GM21786 (cell line): Measurements from ENCODE around the gene KRT78.

Experiments used
- ATAC-seq: cut with Tn5 transposase; IDR thresholded peaks from one replicate; pipeline ENCODE4 v1.9.1; 2021; ENCODE audit not compliant: unreplicated experiment

Gene KRT78

DNA sequence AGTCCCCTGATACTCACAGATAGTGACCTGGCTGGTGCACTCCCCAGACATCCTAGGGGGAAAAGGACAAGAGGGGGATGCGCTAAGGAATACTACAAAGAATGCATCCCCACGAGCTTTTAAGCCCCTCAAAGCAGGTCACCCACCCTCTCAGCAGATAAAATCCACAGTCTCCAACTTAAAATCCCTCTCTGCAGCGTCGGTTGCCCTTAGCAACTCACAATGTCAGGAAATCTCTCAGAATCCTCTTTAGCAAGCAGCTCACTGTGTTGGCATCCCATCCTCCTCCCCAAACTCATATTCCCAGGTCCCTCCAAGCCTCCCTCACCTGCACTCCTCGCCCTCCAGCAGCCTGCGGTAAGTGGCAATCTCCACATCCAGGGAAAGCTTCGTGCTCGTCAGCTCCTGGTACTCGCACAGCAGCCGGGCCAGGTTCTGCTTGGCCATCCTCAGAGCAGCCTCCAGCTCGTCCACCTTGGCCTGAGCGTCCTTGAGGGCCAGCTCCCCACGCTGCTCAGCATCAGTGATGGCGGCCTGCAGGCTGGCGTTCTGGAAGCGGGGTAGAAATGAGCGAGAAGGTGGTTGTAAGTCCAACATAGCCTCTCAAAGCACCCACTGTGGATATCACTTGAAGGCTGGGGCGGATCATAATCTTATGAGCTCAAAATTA is 9.2 kb downstream of the KRT78 start:
- ATAC-seq: no peak

- no peak for ATAC-seq
Measured at GRCh38 chr12:52838609-52839435, 10.0 kb downstream of the KRT78 start.

DNA sequence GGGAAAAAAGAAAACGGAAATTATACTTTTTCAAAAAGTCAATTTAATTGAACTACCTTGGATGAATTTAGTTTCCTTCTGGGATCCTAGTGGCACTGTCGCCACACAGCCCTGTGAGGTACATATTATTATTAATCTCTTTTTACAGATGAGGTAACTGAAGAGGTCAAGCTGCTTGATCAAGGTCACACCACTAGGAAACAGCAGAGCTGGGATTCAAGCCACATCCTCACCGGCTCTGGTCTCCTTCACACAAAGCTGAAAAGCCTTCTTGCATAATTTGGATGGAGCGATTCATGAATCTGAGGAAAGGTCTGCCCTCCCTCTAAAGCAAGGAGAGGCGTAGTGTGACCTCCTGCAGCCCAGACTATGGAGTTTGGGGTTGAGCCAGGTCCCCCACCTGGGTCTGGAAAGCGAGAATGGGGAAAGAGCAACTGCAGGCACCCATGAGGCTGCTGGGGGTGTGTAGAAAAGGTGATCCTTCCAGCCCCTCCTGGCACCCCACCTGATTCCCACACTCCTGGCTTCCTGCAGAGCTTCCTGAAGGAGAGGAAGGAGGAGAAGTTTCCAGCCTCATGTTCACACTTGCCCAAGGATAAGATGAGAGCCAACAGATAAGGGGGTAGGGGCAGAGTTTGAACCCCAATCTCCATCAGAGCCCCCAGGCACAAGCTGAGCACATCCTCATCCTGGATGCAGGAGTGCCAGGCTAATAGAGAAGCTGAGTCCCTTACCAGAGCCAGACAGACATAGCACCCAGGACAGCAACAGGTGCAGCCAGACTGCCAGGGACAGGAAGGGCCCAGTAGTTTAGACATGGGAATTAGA is 10.8 kb downstream of the KRT78 start:
- ATAC-seq: no peak

GRCh38 chr12:52837413-52837741 is 11.4 kb downstream of the KRT78 start:
- ATAC-seq: no peak

DNA sequence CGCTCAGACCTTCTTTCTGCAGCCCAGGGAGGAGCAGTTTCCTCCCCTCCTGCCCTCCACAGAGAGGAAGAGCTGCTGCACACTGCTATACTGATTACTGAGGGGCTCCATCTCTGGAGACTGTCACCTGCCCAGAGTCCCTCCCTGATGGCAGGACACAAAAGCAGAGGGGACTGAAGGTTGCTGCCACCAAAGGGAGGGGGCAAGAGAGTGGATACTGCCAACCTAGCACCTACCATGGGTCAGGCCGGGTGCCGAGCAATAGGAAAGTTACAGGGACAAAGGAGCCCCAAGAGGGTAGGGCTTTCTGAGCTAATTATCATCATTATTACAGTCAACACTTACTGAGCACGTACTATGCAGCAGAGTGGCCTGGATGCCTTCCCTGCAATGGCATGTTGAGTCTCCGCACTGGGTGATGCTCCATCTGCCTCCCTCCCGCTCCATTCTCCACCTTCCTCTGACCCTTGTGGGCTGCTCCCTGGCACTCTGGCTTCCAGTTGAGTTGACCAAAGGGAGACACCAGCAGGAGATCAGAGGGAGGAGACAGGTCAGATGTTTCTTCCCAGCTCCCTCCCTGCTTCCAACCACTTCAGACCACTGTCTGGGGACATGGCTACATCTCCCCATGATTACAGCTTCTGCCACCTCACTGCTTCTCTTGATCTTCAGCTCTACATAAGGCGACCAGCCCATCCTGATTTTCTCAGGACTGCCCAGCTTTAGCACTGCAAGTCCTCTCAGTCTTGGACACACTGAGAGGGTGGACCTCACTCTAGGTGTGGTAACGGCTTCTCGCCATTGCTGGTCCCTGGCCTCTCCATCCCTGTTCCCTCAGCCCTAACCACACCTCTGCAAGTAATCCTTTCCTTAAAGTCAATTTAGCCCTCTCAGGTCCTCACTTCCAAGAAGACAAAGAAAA is 12.0 kb downstream of the KRT78 start:
- no peak for ATAC-seq

DNA sequence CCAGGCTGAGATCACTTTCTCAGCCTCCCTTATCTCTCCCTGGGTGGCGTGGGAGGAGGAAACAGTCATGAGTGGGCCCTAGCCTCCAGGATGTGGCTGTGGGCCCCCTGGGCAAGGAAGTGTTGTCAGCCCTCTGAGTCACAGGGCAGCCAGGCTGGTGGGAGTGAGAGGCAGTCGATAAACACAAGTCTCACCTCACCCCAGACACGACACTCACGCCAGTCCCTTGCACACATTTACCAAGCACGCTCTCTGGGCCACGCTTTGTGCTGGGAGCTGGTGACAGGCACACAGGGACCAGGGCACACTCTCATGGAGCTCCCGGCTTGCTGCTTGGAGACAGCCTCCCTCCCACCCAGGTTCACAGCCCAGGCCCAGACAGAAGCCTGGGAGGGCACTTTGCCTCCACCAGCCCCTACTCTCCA is 12.7 kb downstream of the KRT78 start:
- ATAC-seq: no peak

- ATAC-seq: no peak
Measured at GRCh38 chr12:52835271-52836041, 13.3 kb downstream of the KRT78 start.

GRCh38 chr12:52834727-52835001 is 14.1 kb downstream of the KRT78 start:
- no peak for ATAC-seq

GRCh38 chr12:52833922-52834726 is 14.7 kb downstream of the KRT78 start, which contains the start of gene KRT79:
Gene KRT79 (minus strand): TSS chr12:52834311. CDS start chr12:52834260, 51 bp downstream.
- no peak for ATAC-seq

- ATAC-seq: no peak
Measured at GRCh38 chr12:52832985-52833905, 15.5 kb downstream of the KRT78 start.

DNA sequence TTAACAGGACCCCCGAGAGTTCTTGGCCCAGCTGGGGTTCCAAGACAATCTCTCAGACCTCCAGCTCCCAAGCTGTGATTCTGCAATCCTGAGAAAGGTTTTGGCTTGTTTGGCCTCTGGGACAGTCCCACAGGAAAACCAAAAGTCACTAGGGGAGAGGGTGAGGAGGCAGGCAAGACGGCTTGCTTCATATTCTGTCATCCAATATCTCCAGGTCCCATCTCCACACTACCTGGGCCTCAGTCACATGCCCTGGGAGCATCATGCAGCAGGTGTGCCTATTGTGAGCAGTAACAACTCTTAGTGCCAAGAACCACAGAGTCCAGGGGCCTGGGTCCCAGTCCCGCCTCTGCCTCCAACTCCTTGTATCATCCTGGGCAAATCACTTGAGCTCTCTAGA is 16.3 kb downstream of the KRT78 start:
- no peak for ATAC-seq

DNA sequence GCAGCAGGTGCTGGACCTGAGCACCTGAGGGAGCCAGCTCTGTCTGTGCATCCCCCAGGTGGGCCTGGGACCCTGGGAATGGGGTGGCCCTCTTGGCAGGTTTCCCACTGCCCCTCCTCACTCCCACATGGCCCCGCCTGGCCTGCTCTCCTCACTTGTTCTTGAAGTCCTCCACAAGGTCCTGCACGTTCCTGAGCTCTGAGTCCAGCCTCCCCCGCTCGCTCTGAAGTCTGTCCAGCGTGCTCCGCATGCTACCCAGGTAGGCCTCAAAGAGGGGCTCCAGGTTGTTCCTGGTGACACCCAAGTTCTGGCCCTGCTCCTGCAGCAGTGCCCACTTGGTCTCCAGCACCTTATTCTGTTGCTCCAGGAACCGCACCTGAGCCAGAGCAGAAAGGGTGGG is 17.5 kb downstream of the KRT78 start:
- no peak for ATAC-seq

DNA sequence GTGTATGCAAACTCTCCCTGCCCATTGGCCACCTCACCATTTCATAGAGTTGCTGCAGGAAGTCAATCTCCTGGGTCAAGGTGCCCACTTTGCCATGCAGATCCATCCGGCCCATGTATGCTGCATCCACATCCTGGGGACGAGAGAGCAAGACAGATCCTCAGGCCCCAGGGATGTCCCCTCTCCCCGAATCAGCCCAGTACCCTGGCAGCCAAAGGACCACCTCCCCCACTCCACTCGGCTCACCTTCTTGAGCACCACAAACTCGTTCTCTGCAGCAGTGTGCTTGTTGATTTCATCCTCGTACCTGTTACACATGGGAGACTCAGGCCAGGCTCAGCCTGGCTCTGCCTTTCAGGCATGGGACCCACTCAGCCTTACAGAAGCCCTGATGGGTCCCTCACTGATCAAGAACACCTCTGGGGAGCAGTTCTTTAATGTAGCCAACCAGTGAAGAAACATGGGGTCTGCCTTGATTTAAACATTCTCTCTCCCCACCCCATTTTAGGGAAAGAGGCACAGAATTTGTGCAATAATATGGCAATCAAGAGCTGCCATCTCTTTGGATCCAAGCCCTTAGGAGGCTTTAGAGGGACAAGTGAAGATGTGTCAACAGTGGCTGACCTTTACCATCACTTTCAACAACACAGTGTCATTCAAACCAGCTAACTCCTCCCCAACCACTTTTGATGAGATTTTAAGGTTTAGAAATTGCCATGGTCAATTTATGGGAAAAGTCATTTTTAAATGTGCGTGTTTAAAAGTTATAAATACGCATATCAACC is 18.6 kb downstream of the KRT78 start:
- no peak for ATAC-seq

- no peak for ATAC-seq
Measured at GRCh38 chr12:52828591-52829021, 20.2 kb downstream of the KRT78 start.

- ATAC-seq: no peak
Measured at GRCh38 chr12:52828156-52828555, 20.6 kb downstream of the KRT78 start.

- ATAC-seq: no peak
Measured at GRCh38 chr12:52827499-52828090, 21.2 kb downstream of the KRT78 start.
